HG03575 (cell line): ENCODE measurements around the gene PAM16.
"Not testable (repeated sequence)": the region's sequence is repeated elsewhere in the genome, so short reads cannot be mapped to it uniquely, and the experiment has no call there.

Experiments used
- ATAC-seq: cut with Tn5 transposase; IDR thresholded peaks from one replicate; pipeline ENCODE4 v1.9.1; 2021; ENCODE audit not compliant: unreplicated experiment, insufficient number of reproducible peaks, low FRiP score; ENCODE audit errors: extremely low read depth

The PAM16 gene

DNA sequence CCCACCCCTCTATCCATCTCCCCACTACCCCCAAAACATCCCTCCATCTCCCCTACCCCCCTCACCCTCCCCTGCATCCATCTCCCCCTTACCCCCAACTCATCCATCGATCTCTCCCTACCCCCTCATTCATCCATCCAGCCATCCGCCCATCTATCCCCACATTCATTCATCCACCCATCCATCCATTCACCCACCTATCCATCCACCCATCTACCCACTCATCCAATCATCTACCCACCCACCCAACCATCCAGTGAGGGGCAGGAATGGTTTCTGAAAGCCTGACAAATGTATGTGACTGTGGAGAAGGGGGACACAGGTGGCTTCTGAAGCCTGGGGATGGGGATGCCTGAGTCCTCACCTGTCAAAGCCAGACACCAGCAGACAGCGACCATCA, 8.8 kb upstream of the PAM16 start:
- no peak for ATAC-seq

DNA sequence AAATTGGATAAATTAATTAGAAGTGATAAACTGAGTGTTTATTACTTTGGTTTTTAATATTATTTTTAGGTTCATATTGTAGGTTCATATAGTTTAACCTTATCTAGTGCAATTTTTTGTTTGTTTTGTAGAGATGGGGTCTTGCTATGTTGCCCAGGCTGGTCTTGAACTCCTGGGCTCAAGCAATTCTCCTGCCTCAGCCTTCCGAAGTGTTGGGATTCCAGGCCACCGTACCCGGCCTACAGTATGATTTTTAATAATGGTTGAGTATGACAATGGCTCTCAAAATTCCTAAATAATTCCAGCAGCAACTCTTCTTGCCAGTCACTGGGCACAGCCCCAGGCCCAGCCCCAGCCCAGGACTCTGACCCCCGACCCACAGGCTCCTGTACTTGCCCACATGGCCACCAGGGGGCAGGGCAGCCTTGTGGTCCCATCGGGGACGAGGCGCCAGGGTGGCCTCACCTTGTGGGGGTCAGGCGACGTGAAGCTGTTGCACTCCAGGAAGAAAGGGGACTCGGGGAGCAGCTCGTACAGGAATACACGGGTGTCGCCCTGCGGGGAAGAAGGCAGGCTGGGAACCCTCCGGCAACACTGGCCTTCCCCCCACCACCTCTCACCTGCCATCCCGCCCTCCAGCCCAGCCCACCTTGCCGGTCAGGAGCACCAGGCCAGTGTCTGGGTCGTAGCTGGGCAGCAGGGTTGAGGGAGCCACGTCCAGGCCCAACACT, 7.9 kb upstream of the PAM16 start:
- no peak for ATAC-seq

DNA sequence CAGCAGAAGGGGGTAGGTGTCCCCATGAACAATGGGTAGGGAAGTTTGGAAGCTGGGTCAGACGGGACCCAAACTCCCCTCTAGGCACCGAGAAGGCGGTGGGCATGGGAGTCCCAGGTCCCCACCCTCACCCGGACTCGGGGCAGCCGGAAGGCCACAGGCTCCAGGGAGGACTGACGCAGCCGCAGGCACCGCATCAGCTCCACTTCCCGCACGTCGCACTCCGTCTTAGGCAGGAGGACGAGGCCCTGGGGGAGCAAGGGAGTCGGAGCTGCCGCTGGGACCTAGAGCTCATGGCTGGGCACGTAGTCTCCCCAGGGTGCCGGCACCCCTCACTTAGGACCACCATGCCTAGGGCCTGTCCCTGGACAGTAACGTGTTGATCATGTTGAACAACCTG, 7.1 kb upstream of the PAM16 start:
- ATAC-seq: no peak

DNA sequence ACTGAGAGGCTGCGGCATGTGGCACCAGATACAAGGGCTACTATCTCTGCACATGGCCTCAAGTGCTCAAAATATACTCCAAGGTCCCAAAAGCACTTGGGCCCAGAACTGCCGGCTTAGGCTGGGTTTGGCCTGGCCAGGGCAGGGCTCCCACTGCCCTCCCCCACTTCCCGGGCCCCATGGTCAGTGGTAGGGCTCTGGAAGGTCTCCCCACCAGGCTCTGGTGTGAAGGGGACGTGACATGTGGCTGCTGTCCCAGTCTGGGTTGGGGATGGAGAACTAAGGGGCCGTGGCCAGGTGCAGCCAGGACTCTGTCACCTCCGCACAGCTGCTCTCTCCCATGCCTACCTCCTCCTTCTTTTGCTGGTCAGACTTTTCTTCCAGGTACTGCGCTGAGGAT, 5.7 kb upstream of the PAM16 start:
- no peak for ATAC-seq

DNA sequence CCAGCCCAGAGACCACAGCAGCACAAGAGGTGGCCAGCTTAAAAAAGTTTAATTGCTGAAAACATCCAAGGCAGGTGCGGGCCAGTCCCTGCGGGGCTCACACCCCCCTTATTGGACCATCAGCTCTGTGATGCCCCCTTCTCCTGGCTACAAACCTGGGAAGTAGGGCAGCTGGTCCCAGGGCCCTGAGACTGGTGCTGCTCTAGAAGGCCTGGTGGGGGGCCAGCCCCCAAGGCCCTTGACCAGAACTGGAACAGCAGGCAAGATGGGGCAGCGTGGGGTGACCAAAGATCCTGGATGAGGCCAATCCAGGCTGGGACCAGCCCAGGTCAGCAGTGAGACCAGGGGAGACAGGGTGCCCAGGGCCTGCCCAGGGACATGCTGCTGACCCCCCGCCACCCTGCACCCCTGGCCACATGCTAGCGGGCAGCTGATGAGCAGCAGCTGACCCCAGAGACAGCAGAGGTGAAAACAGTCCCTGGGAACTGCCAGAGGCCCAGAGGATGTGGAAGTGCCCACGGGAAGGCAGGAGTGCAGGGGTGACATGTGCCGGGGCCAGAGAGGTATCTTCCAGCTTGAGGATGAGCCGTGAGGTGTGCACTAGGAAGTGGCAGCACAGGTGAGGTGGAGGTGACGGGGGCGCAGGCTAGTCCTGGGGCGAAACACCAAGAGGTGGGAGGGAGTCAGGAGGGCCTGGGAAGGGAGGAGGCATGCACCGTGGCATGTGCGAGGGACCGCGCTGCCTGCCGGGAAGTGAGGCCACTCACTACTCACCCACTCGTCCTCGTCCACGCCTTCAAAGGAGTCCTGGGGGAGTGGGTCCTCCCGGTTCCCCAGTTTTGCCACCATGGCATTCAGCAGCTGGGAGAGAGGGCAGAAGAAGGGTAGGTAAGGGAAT, 3.6 kb upstream of the PAM16 start:
- ATAC-seq: no peak

DNA sequence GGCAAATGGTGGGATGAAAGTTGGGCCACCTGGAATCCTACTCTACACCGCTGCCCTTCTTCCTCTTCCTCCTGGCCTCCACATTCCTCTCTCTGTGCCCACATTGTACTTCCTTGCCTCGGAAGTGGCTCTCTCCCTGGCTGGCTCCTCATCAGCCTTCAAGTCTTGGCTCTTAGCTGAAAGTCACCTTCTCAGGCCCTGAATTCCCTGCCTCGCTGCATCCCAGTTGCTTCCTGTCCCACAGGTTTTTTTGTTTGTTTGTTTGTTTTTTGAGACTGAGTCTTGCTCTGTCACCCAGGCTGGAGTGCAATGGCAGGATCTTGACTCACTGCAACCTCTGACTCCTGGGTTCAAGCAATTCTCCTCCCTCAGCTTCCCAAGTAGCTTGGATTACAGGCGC, 2.6 kb upstream of the PAM16 start:
- no peak for ATAC-seq

DNA sequence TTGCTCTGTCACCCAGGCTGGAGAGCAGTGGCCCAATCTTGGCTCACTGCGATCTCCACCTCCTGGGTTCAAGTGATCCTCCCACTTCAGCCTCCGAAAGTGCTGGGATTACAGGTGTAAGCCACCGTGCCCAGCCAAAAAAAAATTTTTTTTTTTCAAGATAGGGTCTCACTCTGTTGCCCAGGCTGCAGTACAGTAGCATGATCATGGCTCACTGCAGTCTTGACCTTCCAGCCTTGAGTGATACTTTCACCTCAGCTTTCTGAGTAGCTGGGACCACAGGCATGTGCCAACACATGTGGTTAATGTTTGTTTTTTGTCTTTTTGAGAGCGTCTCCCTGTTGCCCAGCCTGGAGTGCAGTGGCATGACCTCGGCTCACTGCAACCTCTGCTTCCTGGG, 1.7 kb upstream of the PAM16 start:
- no peak for ATAC-seq

DNA sequence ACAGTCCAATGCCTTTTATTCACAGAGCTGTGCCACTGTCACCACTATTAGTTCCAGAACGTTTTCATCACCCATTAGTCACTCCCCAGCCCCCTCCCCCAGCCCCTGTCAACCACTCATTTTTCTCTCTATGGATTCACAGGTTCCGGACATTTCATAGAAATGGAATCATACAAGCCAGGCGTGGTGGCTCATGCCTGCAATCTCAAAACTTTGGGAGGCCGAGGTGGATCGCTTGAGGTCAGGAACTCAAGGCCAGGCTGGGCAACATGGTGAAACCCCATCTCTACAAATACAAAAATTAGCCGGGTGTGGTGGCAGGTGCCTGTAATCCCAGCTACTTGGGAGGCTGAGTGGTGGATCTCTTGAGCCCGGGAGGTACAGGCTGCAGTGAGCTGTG, 759 bp upstream of the PAM16 start:
- no peak for ATAC-seq

DNA sequence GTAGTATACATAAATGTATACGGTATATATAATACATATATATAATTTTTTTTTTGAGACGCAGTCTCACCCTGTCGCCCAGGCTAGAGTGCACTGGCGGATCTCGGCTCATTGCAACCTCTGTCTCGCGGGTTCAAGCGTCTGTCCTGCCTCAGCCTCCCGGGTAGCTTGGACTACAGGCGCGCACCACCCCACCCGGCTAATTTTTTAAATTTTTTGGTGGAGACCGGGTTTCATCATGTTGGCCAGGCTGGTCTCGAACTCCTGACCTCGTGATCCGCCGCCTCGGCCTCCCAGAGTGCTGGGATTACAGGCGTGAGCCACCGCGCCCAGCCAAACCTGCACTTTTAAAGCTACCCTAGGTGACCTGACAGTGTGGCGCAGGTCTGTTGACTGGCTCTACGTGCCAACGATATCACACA, 745 bp downstream of the PAM16 start:
- no peak for ATAC-seq

DNA sequence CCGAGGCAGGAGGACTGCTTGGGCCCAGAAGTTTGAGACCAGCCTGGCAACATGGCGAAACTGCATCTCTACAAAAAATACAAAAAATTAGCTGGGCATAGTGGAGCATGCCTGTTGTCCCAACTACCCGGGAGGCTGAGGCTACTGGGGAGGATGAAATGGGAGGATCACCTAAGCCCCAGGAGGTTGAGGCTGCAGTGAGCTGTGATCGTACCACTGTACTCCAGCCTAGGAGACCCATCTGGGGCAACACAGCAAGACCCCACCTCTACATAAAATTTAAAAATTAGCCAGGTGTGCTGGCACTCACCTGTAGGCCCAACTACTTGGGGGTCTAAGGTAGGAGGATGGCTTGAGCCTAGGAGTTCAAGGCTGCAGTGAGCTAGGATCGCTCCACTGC, 1.8 kb downstream of the PAM16 start:
- ATAC-seq: no peak

DNA sequence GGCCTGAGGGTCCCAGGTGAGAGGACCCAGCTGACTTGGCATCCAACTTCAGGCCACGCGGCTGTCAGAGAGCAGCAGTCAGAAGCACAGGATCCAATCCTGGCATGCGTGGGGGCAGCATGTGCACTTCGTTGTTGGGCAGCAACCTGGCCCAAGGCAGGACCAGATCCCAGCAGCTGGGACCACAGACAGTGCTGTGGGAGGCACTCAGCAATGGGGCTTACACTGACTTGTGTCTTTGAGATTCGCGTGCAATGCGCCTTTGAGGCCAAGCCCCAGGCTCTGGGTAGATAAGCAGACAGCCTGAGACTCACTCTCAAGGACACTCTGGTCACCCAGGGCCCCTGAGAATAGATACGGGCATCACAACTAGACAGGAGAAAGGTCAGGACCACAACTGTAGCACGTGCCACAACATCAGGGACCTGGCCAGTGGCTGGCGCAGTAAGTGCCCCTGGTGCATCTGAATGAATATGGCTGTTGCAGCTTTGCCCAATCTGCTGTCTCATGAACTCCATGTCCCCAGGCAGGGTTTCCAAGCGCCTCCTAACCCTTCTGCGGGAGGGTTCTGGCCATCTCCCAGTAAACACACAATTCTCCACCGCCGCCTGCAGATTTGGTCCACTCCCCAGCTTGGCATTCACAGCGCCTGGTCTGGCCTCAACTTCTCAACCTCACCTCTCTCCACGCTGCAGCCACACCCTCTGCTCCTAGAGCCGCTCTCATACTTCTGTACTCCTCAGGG, 3.2 kb downstream of the PAM16 start:
- no peak for ATAC-seq

DNA sequence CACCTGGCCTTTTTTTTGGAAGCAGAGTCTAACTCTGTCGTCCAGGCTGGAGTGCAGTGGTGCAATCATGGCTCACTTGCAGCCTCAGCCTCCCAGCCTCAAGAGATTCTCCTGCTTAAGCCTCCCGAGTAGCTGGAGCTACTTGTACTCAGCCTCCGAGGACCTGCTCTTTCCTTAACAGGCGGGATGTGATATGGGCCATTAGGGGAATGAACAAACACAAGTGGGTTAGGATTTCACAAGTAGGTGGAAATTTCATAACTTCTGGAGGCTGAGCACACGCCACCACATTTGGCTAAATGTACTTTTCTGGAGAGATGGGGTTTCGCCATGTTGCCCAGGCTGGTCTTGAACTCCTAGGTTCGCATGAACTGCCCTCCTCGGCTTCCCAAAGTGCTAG, 4.1 kb downstream of the PAM16 start:
- no peak for ATAC-seq

DNA sequence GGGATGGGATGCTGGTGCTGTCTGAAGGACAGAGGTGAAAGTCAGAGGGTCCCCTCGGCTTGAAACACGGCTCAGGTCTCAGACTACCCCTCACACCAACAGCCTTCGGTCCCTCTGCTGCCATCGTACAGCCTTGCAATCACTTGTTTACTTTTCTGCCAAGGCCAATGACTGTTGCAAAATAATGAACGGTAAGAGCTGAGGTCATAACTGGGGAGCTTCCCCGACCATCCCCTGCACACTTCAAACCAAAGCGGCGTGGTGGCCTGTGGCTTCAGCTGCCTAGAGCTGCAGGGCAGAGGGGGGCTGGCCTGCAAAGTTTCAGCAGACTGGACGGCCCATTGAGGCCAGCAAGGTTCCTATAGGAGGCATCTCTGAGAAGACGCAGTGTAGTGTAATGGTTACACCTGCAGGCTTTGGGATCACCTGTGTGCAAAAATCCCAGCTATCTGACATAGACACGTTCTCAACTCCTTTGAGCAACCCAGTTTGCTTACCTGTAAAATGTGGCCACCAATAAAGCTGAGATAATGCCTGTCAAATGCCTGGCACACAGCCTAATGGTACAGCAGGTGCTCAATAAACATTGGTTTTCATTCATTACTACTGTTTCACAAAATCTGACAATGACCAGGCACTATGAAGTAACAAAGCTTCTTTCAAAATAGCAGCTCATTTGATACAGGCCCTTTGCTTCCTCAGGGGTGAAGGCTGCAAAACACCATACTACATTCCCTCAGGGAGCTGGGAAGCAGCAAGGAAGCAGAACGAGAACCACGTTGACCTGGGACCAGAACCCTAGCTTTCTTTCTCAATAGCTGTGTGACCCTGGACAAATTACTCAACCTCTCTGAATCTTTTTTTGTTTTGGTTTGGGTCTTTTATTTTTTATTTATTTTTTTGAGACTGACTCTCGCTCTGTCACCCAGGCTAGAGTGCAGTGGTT, 5.0 kb downstream of the PAM16 start:
- ATAC-seq: no peak

DNA sequence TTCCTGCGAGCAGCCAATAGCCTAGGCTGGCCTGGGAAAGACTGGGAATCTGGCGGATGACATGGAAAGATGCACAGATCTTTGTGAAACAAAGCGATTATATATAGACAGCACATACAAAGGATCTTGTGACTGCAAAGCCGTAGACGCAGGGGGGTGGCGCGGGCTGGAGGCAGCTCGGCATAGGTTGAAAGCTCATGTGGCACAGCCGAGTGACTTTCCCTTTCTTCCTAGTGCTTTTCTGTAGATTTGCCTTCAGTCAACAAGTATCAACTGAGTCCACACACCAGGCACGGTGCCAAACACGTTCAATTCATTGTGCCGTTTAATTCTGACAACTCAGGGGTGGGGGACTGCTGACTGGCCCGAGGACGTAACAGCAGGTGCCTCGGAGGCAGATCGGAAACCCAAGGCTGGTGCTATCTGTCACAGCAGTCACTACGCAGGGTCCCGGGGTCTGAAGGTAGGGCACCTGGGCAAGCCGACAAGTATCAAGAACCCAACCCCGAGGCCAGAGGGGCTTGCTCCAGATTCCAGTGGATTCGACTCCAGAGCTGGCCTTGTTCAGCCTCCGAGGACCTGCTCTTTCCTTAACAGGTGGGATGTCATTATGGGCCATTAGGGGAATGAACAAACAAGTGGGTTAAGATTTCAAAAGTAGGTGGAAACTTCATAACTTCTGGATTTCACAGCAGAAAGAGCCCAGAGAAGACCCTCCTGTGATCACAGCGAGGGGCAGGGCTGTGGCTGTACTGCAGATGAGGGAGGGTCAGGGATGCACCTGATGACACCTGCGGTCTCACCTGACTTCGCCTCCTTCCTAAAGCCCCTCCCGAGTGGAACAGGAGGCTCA, 5.9 kb downstream of the PAM16 start:
- ATAC-seq: no peak

DNA sequence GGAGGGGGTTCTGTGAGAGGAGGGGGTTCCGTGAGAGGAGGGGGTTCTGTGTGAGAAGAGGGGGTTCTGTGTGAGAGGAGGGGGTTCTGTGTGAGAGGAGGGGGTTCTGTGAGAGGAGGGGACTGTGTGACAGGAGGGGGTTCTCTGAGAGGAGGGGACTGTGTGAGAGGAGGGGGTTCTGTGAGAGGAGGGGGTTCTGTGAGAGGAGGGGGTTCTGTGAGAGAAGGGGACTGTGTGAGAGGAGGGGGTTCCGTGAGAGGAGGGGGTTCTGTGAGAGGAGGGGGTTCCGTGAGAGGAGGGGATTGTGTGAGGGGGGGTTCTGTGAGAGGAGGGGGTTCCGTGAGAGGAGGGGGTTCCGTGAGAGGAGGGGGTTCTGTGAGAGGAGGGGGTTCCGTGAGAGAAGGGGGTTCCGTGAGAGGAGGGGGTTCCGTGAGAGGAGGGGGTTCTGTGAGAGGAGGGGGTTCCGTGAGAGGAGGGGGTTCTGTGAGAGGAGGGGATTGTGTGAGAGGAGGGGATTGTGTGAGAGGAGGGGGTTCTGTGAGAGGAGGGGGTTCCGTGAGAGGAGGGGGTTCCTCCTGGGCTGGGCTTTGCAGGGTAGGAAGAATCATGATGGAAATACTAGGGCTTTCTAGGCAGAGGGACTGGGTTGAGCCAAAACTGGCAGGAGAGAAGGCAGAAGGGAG, 6.7 kb downstream of the PAM16 start:
- not testable (repeated sequence) for ATAC-seq

DNA sequence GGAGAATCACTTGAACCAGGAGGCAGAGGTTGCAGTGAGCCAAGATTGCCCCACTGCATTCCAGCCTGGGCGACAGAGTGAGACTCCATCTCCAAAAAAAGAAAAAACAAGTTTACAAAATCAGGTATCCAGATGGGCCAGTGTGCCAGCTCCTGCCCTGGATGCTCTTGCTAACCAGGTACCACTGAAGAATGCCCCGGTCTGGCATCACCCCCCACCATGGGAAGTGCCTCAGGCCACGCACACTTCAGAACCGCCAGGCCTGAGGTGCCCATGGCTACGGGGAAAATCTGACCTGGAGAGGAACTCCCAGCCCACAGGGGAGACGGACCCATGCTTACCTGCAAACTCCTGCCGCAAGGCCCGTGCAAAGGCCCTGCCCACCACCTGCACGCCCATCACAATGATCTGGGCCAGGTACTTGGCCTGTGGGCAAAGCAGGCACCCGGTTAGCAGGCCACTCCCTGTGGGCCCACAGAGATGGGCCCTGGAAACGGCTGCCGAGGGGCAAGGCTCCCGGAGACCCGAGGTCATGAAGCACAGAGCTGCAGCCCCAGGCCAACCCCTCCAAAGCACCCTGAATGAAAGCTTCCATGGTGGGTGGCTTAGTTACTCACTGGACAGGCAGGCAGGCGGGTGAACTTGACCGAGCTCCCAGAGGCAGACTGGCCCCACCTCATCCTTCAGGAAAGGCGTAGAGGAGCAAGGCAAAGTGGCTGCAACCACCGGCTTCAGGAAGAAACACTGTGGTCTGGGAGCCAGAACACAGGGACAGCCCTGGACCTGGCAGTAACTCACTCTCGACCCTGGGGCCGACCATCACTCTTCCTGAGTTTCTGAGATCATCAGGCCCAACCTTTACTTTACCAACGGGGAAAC, 8.0 kb downstream of the PAM16 start:
- ATAC-seq: no peak
